Erythroblast (primary cell): ENCODE results near the gene SAMHD1.

Source experiments
- GATA1 ChIP-seq: IDR thresholded peaks from 2 replicates; pipeline ENCODE4 v1.6.1; 2011; ENCODE audit warnings: low read depth, mild to moderate bottlenecking, control low read depth, low read length, moderate library complexity
- POLR2A ChIP-seq: IDR thresholded peaks from 2 replicates; pipeline ENCODE4 v1.6.1; 2011; ENCODE audit warnings: mild to moderate bottlenecking, low read length

DNA sequence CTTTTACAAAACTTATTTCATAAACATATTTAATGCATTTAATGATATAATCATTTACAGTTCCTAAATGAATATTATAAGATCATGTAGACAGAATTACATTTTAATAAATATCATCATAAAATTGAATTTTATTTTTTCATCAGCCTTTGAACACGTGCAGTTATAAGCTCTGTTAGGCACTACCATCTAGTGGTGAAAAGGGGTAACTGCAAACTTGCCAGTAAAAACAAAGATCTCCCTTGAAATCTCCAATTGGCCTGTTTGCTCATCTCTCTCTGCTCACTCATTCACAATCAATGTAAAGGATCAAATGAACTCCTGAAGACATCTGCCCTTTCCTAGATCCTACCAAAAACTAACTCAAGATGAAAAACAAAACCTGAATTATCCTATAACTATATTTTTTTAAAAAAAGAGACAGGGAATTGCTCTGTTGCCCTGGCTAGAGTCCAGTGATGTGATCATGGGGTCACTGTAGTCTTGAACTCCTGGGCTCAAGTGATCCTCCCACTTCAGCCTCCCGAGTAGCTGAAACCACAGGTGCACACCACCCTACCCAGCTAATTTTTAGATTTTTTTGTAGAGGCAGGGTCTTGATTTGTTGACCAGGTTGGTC, 31.7 kb downstream of the SAMHD1 start:
- TF ChIP-seq POLR2A (no peak), GATA1 (no peak)
